GM19463 (cell line): ENCODE measurements around the gene RAI1.

ENCODE experiments used
- ATAC-seq: cut with Tn5 transposase; IDR thresholded peaks from one replicate; pipeline ENCODE4 v1.9.1; 2021; ENCODE audit warnings: mild to moderate bottlenecking, moderate library complexity; ENCODE audit not compliant: unreplicated experiment

RAI1 gene

DNA sequence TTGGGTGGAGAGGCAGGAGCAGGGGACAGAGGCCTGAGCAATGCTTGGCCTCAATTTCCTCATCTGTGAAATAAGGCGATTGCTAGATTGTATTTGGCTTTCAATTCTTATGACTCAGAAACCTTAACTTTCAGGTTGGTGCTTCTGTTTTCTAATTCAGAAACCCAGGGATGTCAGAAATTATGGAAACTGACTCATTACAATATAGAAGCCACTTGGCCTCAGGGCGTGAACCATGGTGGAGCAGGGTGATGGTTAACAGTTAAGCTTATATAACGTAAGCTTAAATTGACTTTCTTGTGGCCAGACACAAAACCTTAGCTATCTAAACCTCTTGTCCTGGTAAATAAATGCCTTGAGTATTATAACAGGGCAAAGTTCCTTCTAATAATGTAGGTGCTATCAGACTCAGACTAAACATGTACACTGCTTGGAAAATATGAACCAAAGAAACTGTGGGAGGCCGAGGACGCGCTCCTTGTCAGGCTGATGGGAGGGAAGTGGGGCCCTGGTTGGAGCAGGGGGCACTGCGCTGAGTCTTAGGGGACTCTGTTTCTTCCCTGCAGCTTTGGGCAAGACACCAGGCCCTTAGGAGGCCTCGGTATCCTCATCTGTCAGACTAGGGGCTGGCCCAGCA is 172.7 kb downstream of the RAI1 start:
- ATAC-seq: no peak

- no peak for ATAC-seq
Measured at GRCh38 chr17:17855976-17856375, 174.7 kb downstream of the RAI1 start.

DNA sequence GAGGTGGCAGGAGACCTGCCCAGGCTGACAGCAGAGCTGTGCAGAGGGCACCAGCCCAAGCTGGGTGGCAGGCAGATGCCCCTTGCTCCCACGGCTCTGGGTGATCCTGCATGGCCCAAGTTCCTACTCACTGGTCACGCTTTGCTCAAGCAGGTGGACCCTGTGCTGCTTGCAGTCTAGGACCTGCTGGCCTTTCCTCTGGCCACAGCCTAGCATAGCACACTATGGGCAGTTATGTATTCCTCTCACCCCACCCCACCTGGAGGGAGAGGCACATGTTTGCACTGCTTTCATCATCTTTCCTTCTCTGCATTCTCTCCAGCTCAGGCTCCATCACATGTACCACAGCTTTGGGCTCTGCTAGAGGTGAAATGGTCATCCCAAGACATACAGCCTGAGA is 175.1 kb downstream of the RAI1 start:
- no peak for ATAC-seq

GRCh38 chr17:17857496-17857895 is 176.2 kb downstream of the RAI1 start:
- no peak for ATAC-seq

GRCh38 chr17:17859909-17860765 is 178.9 kb downstream of the RAI1 start:
- no peak for ATAC-seq

- ATAC-seq: no peak
Measured at GRCh38 chr17:17860766-17861107, 179.5 kb downstream of the RAI1 start.
